GM12878 (cell line): ENCODE data around the gene LARP4. TPM values are rescaled to one million over a fixed set of nuclear protein-coding genes. Genes with fewer than 3 reads are reported as not detected.

Experiments
- ATF2 ChIP-seq: IDR thresholded peaks from 2 replicates; pipeline ENCODE4 v1.6.1; 2012; ENCODE audit warnings: low read length, inconsistent platforms
- ETV6 ChIP-seq, 2 experiments: fragments of 450-650 bp in 1 of 2; IDR thresholded peaks in 1 of 2; conservative IDR thresholded peaks in 1 of 2; 2 replicates each; pipeline ENCODE4 v1.6.1; 2014; ENCODE audit warnings: antibody characterized with exemption in 1 of 2, borderline replicate concordance in 1 of 2, low read depth in 1 of 2, mild to moderate bottlenecking in 1 of 2, moderate library complexity in 1 of 2
- SKIL ChIP-seq: fragments of 450-650 bp; IDR thresholded peaks from 2 replicates; pipeline ENCODE4 v1.6.1; 2017; ENCODE audit warnings: mild to moderate bottlenecking, low read depth, inconsistent platforms; ENCODE audit not compliant: poor library complexity, severe bottlenecking
- ZBTB11 ChIP-seq: fragments of 450-650 bp; formaldehyde crosslinking; IDR thresholded peaks from 2 replicates; pipeline ENCODE4 v1.5.0; 2022; ENCODE audit warnings: mild to moderate bottlenecking, missing genetic modification characterization
- ZNF592 ChIP-seq: fragments of 450-650 bp; IDR thresholded peaks from 2 replicates; pipeline ENCODE4 v1.6.1; 2017; ENCODE audit warnings: mild to moderate bottlenecking, moderate library complexity
- ZNF687 ChIP-seq: fragments of 450-650 bp; IDR thresholded peaks from 2 replicates; pipeline ENCODE4 v1.6.1; 2017; ENCODE audit warnings: mild to moderate bottlenecking, moderate library complexity
- polyA plus RNA-seq, 11 experiments: library from polyadenylated mRNA; depleted of rRNA in 4 of 11; unstranded in 6 of 11; stranded (reverse) in 5 of 11; fragments of >200 nt; fragmentation: Nextera tagmentation in 4 of 11; fragmentation: Illumina TruSeq in 1 of 11; extraction: Ambion mirVana in 4 of 11; extraction: Trizol in 1 of 11; gene quantifications; 1 replicate in 1 of 11; 2 replicates in 10 of 11; pipeline versions ENCODE4 v1.2.1 to v1.2.3, GENCODE V29; 2011 to 2016; ENCODE audit warnings: inconsistent platforms in 2 of 11, missing spikeins in 2 of 11, low read depth in 1 of 11
- total RNA-seq, 4 experiments: library from RNA; depleted of rRNA in 3 of 4; stranded (reverse); fragments of >200 nt in 3 of 4; fragmentation: Illumina TruSeq in 1 of 4; extraction: Trizol in 1 of 4; gene quantifications; 2 replicates each; pipeline versions ENCODE4 v1.2.1 to v1.2.3, GENCODE V29; 2013 to 2021

LARP4 gene
- total and polyA plus RNA-seq, 10 of the 15 experiments (the other 5 are each of a cell fraction or from before 2014, with no cell fraction given), result 24.1 to 72.6 (median 35.6) TPM

- TF ChIP-seq ZNF592, result no peak
- TF ChIP-seq ATF2, result no peak
- no peak for TF ChIP-seq ZNF687
- no peak for TF ChIP-seq ZBTB11 (CRISPR knock-in tag)
- no peak for TF ChIP-seq ETV6 (conservative IDR thresholded peaks at IDR 0.05 in 1 of 2, IDR thresholded peaks at IDR 0.05 in 1 of 2; ENCODE audit: borderline replicate concordance in 1 of 2, low read depth in 1 of 2)
- TF ChIP-seq SKIL, result no peak
Measured at GRCh38 chr12:50505675-50506530, 105.2 kb downstream of the LARP4 start (continued).
